Muscle layer of colon (tissue), 2 donors: ENCODE data around the gene ANKFN1.
A peak's percentile ranks its signal among the peaks of the same experiment; 100 is the strongest.

Experiments used
- H3K27ac ChIP-seq: one replicate; pipeline ENCODE4 v1.7.0; 2013; ENCODE audit warnings: low read depth, mild to moderate bottlenecking, low read length, moderate library complexity
- H3K27me3 ChIP-seq, 2 donors: one replicate each; pipeline ENCODE4 v1.7.0; 2013; ENCODE audit warnings: low read length in 2 of 2, mild to moderate bottlenecking in 2 of 2; ENCODE audit not compliant: insufficient read depth in 2 of 2, control insufficient read depth in 1 of 2
- H3K36me3 ChIP-seq: one replicate; pipeline ENCODE4 v1.7.0; 2013; ENCODE audit warnings: mild to moderate bottlenecking, low read length; ENCODE audit not compliant: insufficient read depth
- H3K4me1 ChIP-seq: one replicate; pipeline ENCODE4 v1.7.0; 2013; ENCODE audit warnings: mild to moderate bottlenecking, low read length; ENCODE audit not compliant: insufficient read depth
- H3K4me3 ChIP-seq, 2 donors: one replicate each; pipeline ENCODE4 v1.7.0; 2013; ENCODE audit warnings: low read length in 2 of 2, low read depth in 1 of 2, mild to moderate bottlenecking in 1 of 2, moderate library complexity in 1 of 2
- H3K9ac ChIP-seq: one replicate; pipeline ENCODE4 v1.7.0; 2013; ENCODE audit warnings: low read length
- H3K9me3 ChIP-seq: one replicate; pipeline ENCODE4 v1.7.0; 2013; ENCODE audit warnings: mild to moderate bottlenecking, low read length
- donor health status: abdominal sarcoma.
- donor health status: Adenocarcinoma of cecum.

The ANKFN1 gene

GRCh38 chr17:56172517-56172982 is 19.3 kb downstream of the ANKFN1 start:
- H3K4me3 ChIP-seq, result no peak overlapping the region
- H3K36me3 ChIP-seq, result no peaks in the 10 kb centered on the region
- no peaks in the 10 kb centered on the region for H3K9me3 ChIP-seq
- H3K27ac ChIP-seq, result peak overlapping the region; percentile 22
- peaks cover 57% of the 10 kb centered on the region for H3K4me1 ChIP-seq
- H3K9ac ChIP-seq, result no peak overlapping the region
- H3K27me3 ChIP-seq, result no peaks in the 10 kb centered on the region

GRCh38 chr17:56173026-56173425 is 19.8 kb downstream of the ANKFN1 start:
- Histone ChIP-seq H3K4me3 (no peak overlapping the region), H3K9ac (no peak overlapping the region), H3K27me3 (no peaks in the 10 kb centered on the region), H3K27ac (no peak overlapping the region), H3K9me3 (no peaks in the 10 kb centered on the region), H3K36me3 (no peaks in the 10 kb centered on the region), H3K4me1 (peaks cover 57% of the 10 kb centered on the region)

GRCh38 chr17:56173958-56174835 is 20.9 kb downstream of the ANKFN1 start:
- H3K27ac ChIP-seq, result no peak overlapping the region
- no peak overlapping the region for H3K9ac ChIP-seq
- H3K27me3 ChIP-seq, result no peaks in the 10 kb centered on the region
- no peaks in the 10 kb centered on the region for H3K9me3 ChIP-seq
- H3K36me3 ChIP-seq, result no peaks in the 10 kb centered on the region
- H3K4me3 ChIP-seq, result no peak overlapping the region
- peaks cover 57% of the 10 kb centered on the region for H3K4me1 ChIP-seq

DNA sequence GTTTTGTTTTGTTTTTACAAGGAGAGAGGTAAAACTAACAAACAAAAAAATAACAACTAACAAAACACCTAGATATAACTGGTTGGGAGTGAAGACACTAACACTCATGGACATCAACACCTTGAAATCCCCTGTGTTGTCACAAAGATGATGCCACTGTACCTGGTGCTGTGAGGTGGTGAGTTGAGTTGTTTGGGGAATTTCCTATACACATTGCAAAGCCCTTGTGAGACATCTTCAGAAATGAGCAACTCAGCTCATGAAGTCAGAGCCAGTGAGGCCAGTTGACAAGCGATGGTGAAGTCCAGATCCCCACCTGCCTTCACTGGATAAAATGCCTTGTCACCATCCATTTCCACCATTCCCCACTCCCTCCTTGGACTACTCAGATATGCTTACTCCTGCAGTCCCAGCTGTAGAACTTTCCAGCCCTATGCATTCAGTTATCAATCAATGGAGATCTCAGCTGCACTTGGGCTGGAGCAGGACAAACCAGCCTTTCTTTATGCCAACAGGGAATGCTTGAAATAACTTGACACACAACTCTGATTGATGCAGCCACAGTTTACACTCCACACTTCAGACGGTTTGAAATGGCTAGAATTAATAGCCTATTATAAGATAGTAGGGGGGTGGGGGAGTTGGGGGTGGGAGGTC is 22.2 kb downstream of the ANKFN1 start:
- no peaks in the 10 kb centered on the region for H3K36me3 ChIP-seq
- H3K9ac ChIP-seq, result no peak overlapping the region
- H3K27me3 ChIP-seq, result no peaks in the 10 kb centered on the region
- no peaks in the 10 kb centered on the region for H3K9me3 ChIP-seq
- H3K4me3 ChIP-seq, result no peak overlapping the region
- peaks cover 53% of the 10 kb centered on the region for H3K4me1 ChIP-seq
- H3K27ac ChIP-seq, result no peak overlapping the region

DNA sequence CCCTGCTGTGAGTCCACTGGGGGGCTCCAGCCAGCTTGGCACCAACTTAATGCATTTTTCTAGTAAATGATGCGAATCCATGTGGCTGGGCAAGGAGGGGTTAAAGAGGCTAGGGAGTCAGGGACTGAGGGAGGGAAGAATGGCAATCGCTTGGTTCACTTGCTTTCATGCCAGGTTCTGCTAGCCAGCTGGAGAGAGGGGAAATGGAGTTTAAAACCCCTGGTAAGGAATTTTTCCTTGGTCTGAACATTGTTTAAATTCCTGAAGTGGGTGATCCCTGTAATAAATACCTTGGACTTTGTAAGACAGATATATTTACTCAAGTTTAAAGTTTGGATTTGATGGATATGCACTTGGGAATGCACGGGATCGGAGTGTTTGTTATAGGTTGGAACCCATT is 22.8 kb downstream of the ANKFN1 start:
- Histone ChIP-seq H3K36me3 (no peaks in the 10 kb centered on the region), H3K27me3 (no peaks in the 10 kb centered on the region), H3K9me3 (no peaks in the 10 kb centered on the region), H3K4me1 (peaks cover 49% of the 10 kb centered on the region), H3K4me3 (no peak overlapping the region), H3K9ac (no peak overlapping the region), H3K27ac (no peak overlapping the region)

- H3K9me3 ChIP-seq, result no peaks in the 10 kb centered on the region
- no peaks in the 10 kb centered on the region for H3K27me3 ChIP-seq
- no peak overlapping the region for H3K9ac ChIP-seq
Observed at GRCh38 chr17:56177361-56177760, 24.1 kb downstream of the ANKFN1 start.

DNA sequence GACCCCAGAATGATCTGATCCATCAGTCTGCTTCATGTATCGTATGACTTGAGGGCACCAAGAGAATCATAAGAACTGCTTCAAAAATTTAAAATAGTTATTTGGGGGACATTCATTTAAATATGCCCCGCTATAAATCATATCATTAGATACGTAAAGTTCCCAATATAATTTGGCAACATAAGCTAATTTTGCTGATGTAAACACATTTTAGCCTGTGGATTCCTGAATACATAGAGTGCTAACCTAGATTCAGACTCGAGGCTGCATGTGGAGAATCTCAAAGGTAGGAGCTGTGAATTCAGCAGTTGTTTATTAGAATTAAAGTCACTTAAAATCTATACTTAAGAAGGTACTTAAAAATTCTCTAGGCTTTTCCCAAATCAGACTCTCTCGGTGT is 24.9 kb downstream of the ANKFN1 start:
- H3K9me3 ChIP-seq, result no peaks in the 10 kb centered on the region
- no peak overlapping the region for H3K4me3 ChIP-seq
- H3K36me3 ChIP-seq, result no peaks in the 10 kb centered on the region
- H3K27ac ChIP-seq, result no peak overlapping the region
- no peaks in the 10 kb centered on the region for H3K27me3 ChIP-seq
- H3K9ac ChIP-seq, result no peak overlapping the region
- peaks cover 28% of the 10 kb centered on the region for H3K4me1 ChIP-seq

More at GRCh38 chr17:56177361-56177760, 24.1 kb downstream of the ANKFN1 start:
- Histone ChIP-seq H3K36me3 (no peaks in the 10 kb centered on the region), H3K4me1 (peaks cover 36% of the 10 kb centered on the region), H3K4me3 (no peak overlapping the region), H3K27ac (no peak overlapping the region)

DNA sequence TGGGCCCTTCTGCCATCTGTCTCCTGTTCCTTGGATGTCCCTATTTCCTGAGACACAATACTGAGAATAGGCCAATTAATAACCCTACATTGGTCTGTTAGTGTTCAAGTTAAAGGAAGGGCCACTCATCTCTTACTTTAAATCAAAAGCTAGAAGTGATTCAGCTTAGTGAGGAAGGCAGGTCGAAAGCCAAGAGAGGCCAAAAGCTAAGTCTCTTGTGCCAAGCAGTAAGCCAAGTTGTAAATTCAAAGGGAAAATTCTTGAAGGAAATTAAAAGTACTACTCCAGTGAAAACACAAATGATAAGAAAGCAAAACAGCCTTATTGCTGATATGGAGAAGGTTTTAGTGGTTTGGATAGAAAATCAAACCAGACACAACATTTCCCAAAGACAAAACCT is 28.8 kb downstream of the ANKFN1 start:
- H3K9me3 ChIP-seq, result no peaks in the 10 kb centered on the region
- no peaks in the 10 kb centered on the region for H3K36me3 ChIP-seq
- no peak overlapping the region for H3K9ac ChIP-seq
- no peaks in the 10 kb centered on the region for H3K27me3 ChIP-seq
- no peak overlapping the region for H3K27ac ChIP-seq
- H3K4me3 ChIP-seq, result no peak overlapping the region
- no peaks in the 10 kb centered on the region for H3K4me1 ChIP-seq

DNA sequence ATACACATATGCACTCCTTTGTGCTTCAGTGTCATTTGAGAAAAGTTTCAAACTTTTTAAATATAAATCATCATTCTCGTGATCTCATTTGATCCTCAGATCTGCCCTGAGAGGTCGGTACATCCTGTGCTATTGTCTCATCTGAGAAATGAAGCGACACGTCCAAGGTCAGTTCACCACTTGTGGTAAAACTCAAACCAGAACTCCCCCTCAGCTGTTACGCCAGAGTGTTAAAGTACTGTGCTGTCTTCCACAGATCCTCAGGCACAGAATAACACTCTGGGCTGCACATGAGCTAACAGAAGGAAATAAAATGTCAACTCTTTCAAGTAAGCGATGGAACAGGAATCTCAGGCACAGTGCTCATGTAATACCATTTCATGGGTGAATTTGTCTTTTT is 31.4 kb downstream of the ANKFN1 start:
- H3K9ac ChIP-seq, result no peak overlapping the region
- no peaks in the 10 kb centered on the region for H3K27me3 ChIP-seq
- H3K36me3 ChIP-seq, result no peaks in the 10 kb centered on the region
- no peaks in the 10 kb centered on the region for H3K4me1 ChIP-seq
- no peak overlapping the region for H3K27ac ChIP-seq
- no peak overlapping the region for H3K4me3 ChIP-seq
- H3K9me3 ChIP-seq, result no peaks in the 10 kb centered on the region

DNA sequence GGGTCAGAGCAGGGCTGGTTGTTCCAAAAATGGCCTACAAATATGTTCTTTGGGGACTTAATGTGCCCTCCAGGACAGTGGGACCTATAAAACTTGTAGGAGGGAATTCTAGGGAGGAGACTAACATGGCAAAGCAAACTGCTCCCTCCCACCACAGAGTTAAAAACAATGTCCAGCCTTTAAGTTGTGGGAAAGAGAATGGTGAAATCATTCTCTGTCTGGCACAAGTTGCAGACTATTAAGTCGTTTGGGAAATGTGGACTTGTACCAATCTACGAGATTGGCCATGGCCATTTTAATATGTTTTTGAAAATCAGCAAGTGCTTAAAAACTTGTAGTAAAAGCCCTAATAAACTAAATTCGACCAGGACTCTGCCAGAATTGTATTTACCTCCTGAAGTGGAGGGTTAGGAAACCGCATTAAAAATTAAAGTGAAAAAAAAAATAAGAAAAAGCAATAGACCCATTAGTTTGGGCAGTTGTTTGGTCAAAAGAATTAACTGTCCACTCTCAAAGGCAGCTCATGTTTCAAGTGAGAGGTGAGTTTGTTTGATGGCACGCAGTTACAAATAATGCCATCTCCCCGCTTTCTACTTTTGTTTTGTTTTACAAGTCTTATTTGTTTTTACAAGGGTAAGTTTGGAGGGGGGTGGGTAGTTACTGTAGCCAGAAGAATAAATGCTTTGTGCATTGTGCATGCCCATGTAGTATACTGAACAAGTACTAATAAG is 32.4 kb downstream of the ANKFN1 start:
- H3K9me3 ChIP-seq, result no peaks in the 10 kb centered on the region
- no peak overlapping the region for H3K9ac ChIP-seq
- no peak overlapping the region for H3K27ac ChIP-seq
- H3K36me3 ChIP-seq, result no peaks in the 10 kb centered on the region
- no peaks in the 10 kb centered on the region for H3K27me3 ChIP-seq
- H3K4me3 ChIP-seq, result no peak overlapping the region
- H3K4me1 ChIP-seq, result no peaks in the 10 kb centered on the region

- Histone ChIP-seq H3K9ac (no peak overlapping the region), H3K27ac (no peak overlapping the region), H3K9me3 (no peaks in the 10 kb centered on the region), H3K4me1 (no peaks in the 10 kb centered on the region), H3K4me3 (no peak overlapping the region), H3K27me3 (no peaks in the 10 kb centered on the region), H3K36me3 (no peaks in the 10 kb centered on the region)
Observed at GRCh38 chr17:56186222-56186786, 33.0 kb downstream of the ANKFN1 start.
